Loucy (cell line): ENCODE measurements around the gene LNPEP.

Source experiments
- H2AFZ ChIP-seq: fragments of 200-600 bp; sonication (generic); 2 replicates; pipeline ENCODE4 v1.6.0; 2016; ENCODE audit warnings: antibody characterized with exemption, mild to moderate bottlenecking, low read length, moderate library complexity
- H3F3A ChIP-seq: fragments of 200-600 bp; 2 replicates; pipeline ENCODE4 v1.6.0; 2016; ENCODE audit warnings: antibody characterized with exemption, low read depth, mild to moderate bottlenecking
- H3K27me3 ChIP-seq: fragments of 200-600 bp; sonication (generic); 2 replicates; pipeline ENCODE4 v1.6.1; 2014; ENCODE audit warnings: low read length, mild to moderate bottlenecking; ENCODE audit not compliant: insufficient read depth, poor library complexity, severe bottlenecking
- H3K36me3 ChIP-seq: fragments of 200-600 bp; sonication (generic); 2 replicates; pipeline ENCODE4 v1.6.1; 2016; ENCODE audit warnings: low read length; ENCODE audit not compliant: insufficient read depth
- H3K4me1 ChIP-seq: fragments of 200-600 bp; sonication (generic); 2 replicates; pipeline ENCODE4 v1.5.1; 2014; ENCODE audit warnings: low read length, mild to moderate bottlenecking; ENCODE audit not compliant: insufficient read depth, poor library complexity, severe bottlenecking
- H3K4me2 ChIP-seq: fragments of 200-600 bp; sonication (generic); 2 replicates; pipeline ENCODE4 v1.6.0; 2014; ENCODE audit warnings: antibody characterized with exemption, low read length, low read depth, mild to moderate bottlenecking; ENCODE audit not compliant: poor library complexity, severe bottlenecking
- H3K4me3 ChIP-seq: fragments of 200-600 bp; sonication (generic); 2 replicates; pipeline ENCODE4 v1.5.1; 2014; ENCODE audit warnings: low read length, mild to moderate bottlenecking, mixed read lengths; ENCODE audit not compliant: poor library complexity, severe bottlenecking
- H3K79me2 ChIP-seq: fragments of 200-600 bp; sonication (generic); 2 replicates; pipeline ENCODE4 v1.6.1; 2014; ENCODE audit warnings: low read length; ENCODE audit not compliant: insufficient read depth
- H3K9ac ChIP-seq: fragments of 200-600 bp; sonication (generic); 2 replicates; pipeline ENCODE4 v1.6.0; 2014; ENCODE audit warnings: mild to moderate bottlenecking, low read depth, low read length, moderate library complexity; ENCODE audit not compliant: poor library complexity, severe bottlenecking
- H3K9me2 ChIP-seq: fragments of 200-600 bp; sonication (generic); replicated peaks from 2 replicates; pipeline ENCODE4 v1.6.1; 2016; ENCODE audit warnings: low read depth, low read length, mixed read lengths
- H3K9me3 ChIP-seq: fragments of 200-600 bp; sonication (generic); 2 replicates; pipeline ENCODE4 v1.6.1; 2014; ENCODE audit warnings: mild to moderate bottlenecking, antibody characterized with exemption, low read length, low read depth; ENCODE audit not compliant: insufficient read depth
- H4K20me1 ChIP-seq: fragments of 200-600 bp; sonication (generic); 2 replicates; pipeline ENCODE4 v1.6.0; 2014; ENCODE audit warnings: antibody characterized with exemption, low read length, mild to moderate bottlenecking; ENCODE audit not compliant: insufficient read depth, poor library complexity, severe bottlenecking
- EZH2phosphoT487 ChIP-seq: fragments of 200-600 bp; IDR thresholded peaks from 2 replicates; pipeline ENCODE4 v1.6.1; 2018; ENCODE audit warnings: antibody characterized with exemption, mild to moderate bottlenecking, moderate library complexity, borderline replicate concordance
- TF ChIP-seq, protein P1 (sequence below): fragments of 200-600 bp; sonication (generic); conservative IDR thresholded peaks from 2 replicates; pipeline ENCODE4 v1.5.1; 2014; ENCODE audit warnings: mild to moderate bottlenecking, antibody characterized with exemption, low read length

LNPEP gene

DNA sequence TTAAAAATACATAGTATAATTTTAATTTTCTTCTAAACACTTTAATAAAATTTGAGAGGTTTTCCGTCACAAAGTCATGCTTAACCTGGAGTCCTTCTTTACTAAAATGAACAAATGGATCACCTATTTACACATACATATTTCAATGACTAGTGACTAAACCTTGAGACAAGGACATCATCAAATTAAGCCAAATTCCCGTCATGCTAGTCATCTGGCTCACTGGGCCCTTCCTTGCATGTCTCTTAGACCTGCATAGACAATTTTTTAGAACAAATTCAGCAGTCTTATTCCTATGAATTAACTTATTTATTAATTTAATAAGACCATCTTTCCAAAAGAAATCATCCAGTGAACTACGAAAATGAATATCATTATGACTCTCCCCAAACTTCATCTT lies 33.0 kb upstream of the LNPEP start:
- H3K4me3 ChIP-seq, result no peak overlapping the region
- H3K27me3 ChIP-seq, result no peaks in the 10 kb centered on the region
- no peaks in the 10 kb centered on the region for H4K20me1 ChIP-seq
- H3K9me2 ChIP-seq, result no peaks in the 10 kb centered on the region
- H3F3A ChIP-seq, result no peaks in the 10 kb centered on the region
- no peak for TF ChIP-seq EZH2phosphoT487
- TF ChIP-seq, protein P1, sequence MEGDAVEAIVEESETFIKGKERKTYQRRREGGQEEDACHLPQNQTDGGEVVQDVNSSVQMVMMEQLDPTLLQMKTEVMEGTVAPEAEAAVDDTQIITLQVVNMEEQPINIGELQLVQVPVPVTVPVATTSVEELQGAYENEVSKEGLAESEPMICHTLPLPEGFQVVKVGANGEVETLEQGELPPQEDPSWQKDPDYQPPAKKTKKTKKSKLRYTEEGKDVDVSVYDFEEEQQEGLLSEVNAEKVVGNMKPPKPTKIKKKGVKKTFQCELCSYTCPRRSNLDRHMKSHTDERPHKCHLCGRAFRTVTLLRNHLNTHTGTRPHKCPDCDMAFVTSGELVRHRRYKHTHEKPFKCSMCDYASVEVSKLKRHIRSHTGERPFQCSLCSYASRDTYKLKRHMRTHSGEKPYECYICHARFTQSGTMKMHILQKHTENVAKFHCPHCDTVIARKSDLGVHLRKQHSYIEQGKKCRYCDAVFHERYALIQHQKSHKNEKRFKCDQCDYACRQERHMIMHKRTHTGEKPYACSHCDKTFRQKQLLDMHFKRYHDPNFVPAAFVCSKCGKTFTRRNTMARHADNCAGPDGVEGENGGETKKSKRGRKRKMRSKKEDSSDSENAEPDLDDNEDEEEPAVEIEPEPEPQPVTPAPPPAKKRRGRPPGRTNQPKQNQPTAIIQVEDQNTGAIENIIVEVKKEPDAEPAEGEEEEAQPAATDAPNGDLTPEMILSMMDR, result no peak
- no peaks in the 10 kb centered on the region for H3K4me1 ChIP-seq
- H2AFZ ChIP-seq, result no peak overlapping the region
- H3K79me2 ChIP-seq, result no peaks in the 10 kb centered on the region
- no peaks in the 10 kb centered on the region for H3K9me3 ChIP-seq
- H3K4me2 ChIP-seq, result no peak overlapping the region
- peaks cover 8% of the 10 kb centered on the region; the same call in 1 of the 2 replicates for H3K36me3 ChIP-seq
- H3K9ac ChIP-seq, result no peak overlapping the region

DNA sequence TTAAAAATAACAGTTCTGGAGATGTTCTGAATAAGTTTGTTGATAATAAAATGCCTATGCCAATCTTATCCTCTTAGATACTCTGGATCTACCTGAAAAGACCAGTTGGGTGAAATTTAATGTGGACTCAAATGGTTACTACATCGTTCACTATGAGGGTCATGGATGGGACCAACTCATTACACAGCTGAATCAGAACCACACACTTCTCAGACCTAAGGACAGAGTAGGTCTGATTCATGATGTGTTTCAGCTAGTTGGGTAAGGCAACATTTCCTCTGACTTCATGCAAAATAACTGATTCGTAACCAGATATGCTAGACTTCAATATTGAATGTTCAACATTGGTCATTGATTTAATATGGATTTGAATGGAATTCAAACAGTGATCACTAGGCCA lies 32.6 kb upstream of the LNPEP start:
- no peaks in the 10 kb centered on the region for H3K9me2 ChIP-seq
- H3K4me3 ChIP-seq, result no peak overlapping the region
- no peaks in the 10 kb centered on the region for H3K27me3 ChIP-seq
- no peaks in the 10 kb centered on the region for H3F3A ChIP-seq
- no peaks in the 10 kb centered on the region for H3K4me1 ChIP-seq
- no peak overlapping the region for H3K9ac ChIP-seq
- H4K20me1 ChIP-seq, result no peaks in the 10 kb centered on the region
- no peaks in the 10 kb centered on the region for H3K79me2 ChIP-seq
- peaks cover 8% of the 10 kb centered on the region; the same call in 1 of the 2 replicates for H3K36me3 ChIP-seq
- no peak overlapping the region for H3K4me2 ChIP-seq
- TF ChIP-seq, protein P1, result no peak
- no peak for TF ChIP-seq EZH2phosphoT487
- H3K9me3 ChIP-seq, result no peaks in the 10 kb centered on the region
- H2AFZ ChIP-seq, result no peak overlapping the region

DNA sequence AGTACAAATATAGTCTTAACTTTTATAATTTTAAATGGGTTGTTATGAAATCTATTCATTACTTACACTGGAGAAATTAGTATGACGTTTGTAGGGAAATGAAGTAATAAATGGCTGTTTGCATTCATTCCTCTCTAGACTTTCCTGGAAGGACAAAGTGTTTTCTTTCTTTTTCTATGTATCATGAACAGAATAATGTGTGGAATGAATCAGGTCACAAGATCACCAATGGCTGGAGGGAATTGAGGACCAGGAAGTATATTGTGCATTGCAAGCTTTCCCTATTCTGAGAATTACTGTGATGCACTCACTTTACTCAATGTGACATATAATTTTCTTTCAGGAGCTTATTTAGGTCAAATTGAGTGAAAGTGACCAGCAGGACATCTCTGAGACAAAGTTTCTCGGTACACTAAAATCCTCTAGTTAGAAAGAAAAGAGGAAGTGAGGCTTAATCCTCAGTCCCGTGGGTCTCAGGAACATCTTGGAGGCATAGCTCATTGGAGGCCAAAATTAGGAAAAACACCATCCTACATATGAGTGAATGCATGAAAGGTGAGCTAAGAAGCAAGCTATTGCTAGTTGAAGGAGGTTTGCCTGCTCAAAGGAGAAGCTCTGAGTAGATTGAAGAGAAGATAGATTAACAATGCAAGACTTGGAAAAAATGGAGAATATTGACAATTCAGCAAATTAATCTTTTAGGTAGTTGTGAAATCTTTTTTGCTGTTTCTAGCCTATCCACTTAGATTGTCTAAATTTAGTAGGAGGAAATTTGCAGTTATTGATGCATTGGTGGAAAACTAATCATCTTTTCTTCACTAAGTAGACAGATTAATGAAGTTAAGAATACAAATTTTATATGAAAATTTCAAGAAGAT lies 31.6 kb upstream of the LNPEP start:
- no peak overlapping the region for H3K9ac ChIP-seq
- peaks cover 8% of the 10 kb centered on the region; the same call in 1 of the 2 replicates for H3K36me3 ChIP-seq
- no peaks in the 10 kb centered on the region for H4K20me1 ChIP-seq
- TF ChIP-seq, protein P1, result no peak
- no peak for TF ChIP-seq EZH2phosphoT487
- H3K4me2 ChIP-seq, result no peak overlapping the region
- no peaks in the 10 kb centered on the region for H3K79me2 ChIP-seq
- H2AFZ ChIP-seq, result no peak overlapping the region
- no peaks in the 10 kb centered on the region for H3F3A ChIP-seq
- no peaks in the 10 kb centered on the region for H3K9me2 ChIP-seq
- no peaks in the 10 kb centered on the region for H3K4me1 ChIP-seq
- H3K4me3 ChIP-seq, result no peak overlapping the region
- no peaks in the 10 kb centered on the region for H3K27me3 ChIP-seq
- no peaks in the 10 kb centered on the region for H3K9me3 ChIP-seq
